ENCODE results near the gene PDZD2. TPM values are rescaled to one million over a fixed set of nuclear protein-coding genes. Genes with fewer than 3 reads are reported as not detected.

Gene PDZD2
- total RNA-seq, 5 donors from 2014 or later (not counting 1 experiment from before 2014, with no cell fraction given), result 0.66 to 2.2 (median 1.2) TPM

GRCh38 chr5:31674371-31674951 is 35.5 kb downstream of the PDZD2 start:
- Mint-ChIP-seq H3K9me3 (peaks cover 0 to 10% (median 4%) of the 10 kb centered on the region in 3 donors), H3K27ac (no peak overlapping the region), H3K4me3 (no peak overlapping the region), H3K4me1 (no peaks in the 10 kb centered on the region), H3K27me3 (peaks cover 0 to 3% of the 10 kb centered on the region in 2 donors), H3K36me3 (no peaks in the 10 kb centered on the region)
- ATAC-seq (replicated peaks in 1 of 4) (no peak), DNase-seq (no peak)
- Histone ChIP-seq H3K4me1 (ENCODE audit: control insufficient read depth in 1 of 2, extremely low read depth in 1 of 2, insufficient read depth in 2 of 2, low read length in 2 of 2) (no peaks in the 10 kb centered on the region), H3K36me3 (ENCODE audit: control insufficient read depth in 2 of 2, extremely low read depth in 1 of 2, insufficient read depth in 1 of 2, low read length in 1 of 2) (no peaks in the 10 kb centered on the region), H3K27me3 (replicated peaks in 1 of 2; ENCODE audit: control insufficient read depth in 2 of 2, extremely low read depth in 1 of 2, insufficient read depth in 2 of 2, low read length in 1 of 2) (no peaks in the 10 kb centered on the region), H3K27ac (ENCODE audit: low read length) (no peak overlapping the region), H3K9me3 (no peaks in the 10 kb centered on the region), H3K4me3 (ENCODE audit: control insufficient read depth in 1 of 2, extremely low read depth in 1 of 2, low read length in 1 of 2) (no peak overlapping the region)
- ChIA-PET POLR2A (no interaction called here), CTCF (no interaction called here)
- WGBS (ENCODE audit: insufficient coverage), result 93% methylated on average over 5 of the region's 7 CpGs

- Mint-ChIP-seq H3K4me1 (no peaks in the 10 kb centered on the region), H3K36me3 (no peaks in the 10 kb centered on the region), H3K4me3 (no peak overlapping the region), H3K27ac (no peak overlapping the region), H3K9me3 (peaks cover 0 to 10% (median 4%) of the 10 kb centered on the region in 3 donors), H3K27me3 (peaks cover 0 to 3% of the 10 kb centered on the region in 2 donors)
- ChIA-PET CTCF (no interaction called here), POLR2A (no interaction called here)
- ATAC-seq (replicated peaks in 1 of 4) (no peak), DNase-seq (no peak)
- H3K4me1 ChIP-seq (ENCODE audit: control insufficient read depth in 1 of 2, extremely low read depth in 1 of 2, insufficient read depth in 2 of 2, low read length in 2 of 2), result no peaks in the 10 kb centered on the region
- H3K36me3 ChIP-seq (ENCODE audit: control insufficient read depth in 2 of 2, extremely low read depth in 1 of 2, insufficient read depth in 1 of 2, low read length in 1 of 2), result no peaks in the 10 kb centered on the region
- H3K4me3 ChIP-seq (ENCODE audit: control insufficient read depth in 1 of 2, extremely low read depth in 1 of 2, low read length in 1 of 2), result no peak overlapping the region
- no peaks in the 10 kb centered on the region for H3K9me3 ChIP-seq
- 66% methylated on average over 4 of the region's 6 CpGs for WGBS (ENCODE audit: insufficient coverage)
- no peak overlapping the region for H3K27ac ChIP-seq (ENCODE audit: low read length)
- peaks cover 0 to under 1% of the 10 kb centered on the region in 2 experiments for H3K27me3 ChIP-seq (replicated peaks in 1 of 2; ENCODE audit: control insufficient read depth in 2 of 2, extremely low read depth in 1 of 2, insufficient read depth in 2 of 2, low read length in 1 of 2)
Measured at GRCh38 chr5:31675472-31675871, 36.5 kb downstream of the PDZD2 start.

- Mint-ChIP-seq H3K27me3 (no peaks in the 10 kb centered on the region), H3K9me3 (peaks cover 0 to 8% (median 3%) of the 10 kb centered on the region in 3 donors), H3K36me3 (no peaks in the 10 kb centered on the region), H3K27ac (no peak overlapping the region), H3K4me3 (no peak overlapping the region), H3K4me1 (no peaks in the 10 kb centered on the region)
- Histone ChIP-seq H3K4me1 (ENCODE audit: control insufficient read depth in 1 of 2, extremely low read depth in 1 of 2, insufficient read depth in 2 of 2, low read length in 2 of 2) (no peaks in the 10 kb centered on the region), H3K36me3 (ENCODE audit: control insufficient read depth in 2 of 2, extremely low read depth in 1 of 2, insufficient read depth in 1 of 2, low read length in 1 of 2) (no peaks in the 10 kb centered on the region), H3K27ac (ENCODE audit: low read length) (no peak overlapping the region), H3K9me3 (no peaks in the 10 kb centered on the region), H3K4me3 (ENCODE audit: control insufficient read depth in 1 of 2, extremely low read depth in 1 of 2, low read length in 1 of 2) (no peak overlapping the region), H3K27me3 (replicated peaks in 1 of 2; ENCODE audit: control insufficient read depth in 2 of 2, extremely low read depth in 1 of 2, insufficient read depth in 2 of 2, low read length in 1 of 2) (peaks cover 0 to 4% of the 10 kb centered on the region in 2 experiments)
- ChIA-PET POLR2A (no interaction called here), CTCF (no interaction called here)
- WGBS (ENCODE audit: insufficient coverage), result 54% methylated on average over 3 of the region's 6 CpGs
- ATAC-seq (replicated peaks in 1 of 4), result no peak
- DNase-seq, result no peak
Measured at GRCh38 chr5:31678180-31678579, 39.2 kb downstream of the PDZD2 start.

GRCh38 chr5:31680528-31680927 is 41.6 kb downstream of the PDZD2 start:
- POLR2A ChIA-PET, result no interaction called here
- Mint-ChIP-seq H3K36me3 (no peaks in the 10 kb centered on the region), H3K27me3 (no peaks in the 10 kb centered on the region), H3K9me3 (no peaks in the 10 kb centered on the region), H3K27ac (no peak overlapping the region), H3K4me1 (no peaks in the 10 kb centered on the region), H3K4me3 (no peak overlapping the region)
- no peak for DNase-seq
- Histone ChIP-seq H3K27me3 (replicated peaks in 1 of 2; ENCODE audit: control insufficient read depth in 2 of 2, extremely low read depth in 1 of 2, insufficient read depth in 2 of 2, low read length in 1 of 2) (peaks cover 0 to 4% of the 10 kb centered on the region in 2 experiments), H3K9me3 (no peaks in the 10 kb centered on the region), H3K4me1 (ENCODE audit: control insufficient read depth in 1 of 2, extremely low read depth in 1 of 2, insufficient read depth in 2 of 2, low read length in 2 of 2) (no peaks in the 10 kb centered on the region), H3K36me3 (ENCODE audit: control insufficient read depth in 2 of 2, extremely low read depth in 1 of 2, insufficient read depth in 1 of 2, low read length in 1 of 2) (no peaks in the 10 kb centered on the region), H3K4me3 (ENCODE audit: control insufficient read depth in 1 of 2, extremely low read depth in 1 of 2, low read length in 1 of 2) (no peak overlapping the region), H3K27ac (ENCODE audit: low read length) (no peak overlapping the region)
- 90% methylated on average over 12 of the region's 12 CpGs for WGBS (ENCODE audit: insufficient coverage)
- CTCF ChIA-PET, result no interaction called here
- ATAC-seq (replicated peaks in 1 of 4), result no peak

GRCh38 chr5:31682025-31682424 is 43.1 kb downstream of the PDZD2 start:
- Histone ChIP-seq H3K36me3 (ENCODE audit: control insufficient read depth in 2 of 2, extremely low read depth in 1 of 2, insufficient read depth in 1 of 2, low read length in 1 of 2) (no peaks in the 10 kb centered on the region), H3K4me3 (ENCODE audit: control insufficient read depth in 1 of 2, extremely low read depth in 1 of 2, low read length in 1 of 2) (no peak overlapping the region), H3K4me1 (ENCODE audit: control insufficient read depth in 1 of 2, extremely low read depth in 1 of 2, insufficient read depth in 2 of 2, low read length in 2 of 2) (no peaks in the 10 kb centered on the region), H3K27ac (ENCODE audit: low read length) (no peak overlapping the region), H3K27me3 (replicated peaks in 1 of 2; ENCODE audit: control insufficient read depth in 2 of 2, extremely low read depth in 1 of 2, insufficient read depth in 2 of 2, low read length in 1 of 2) (peaks cover 0 to 4% of the 10 kb centered on the region in 2 experiments), H3K9me3 (no peaks in the 10 kb centered on the region)
- POLR2A ChIA-PET, result no interaction called here
- H3K9me3 Mint-ChIP-seq, result no peaks in the 10 kb centered on the region
- CTCF ChIA-PET, result no interaction called here
- no peaks in the 10 kb centered on the region for H3K36me3 Mint-ChIP-seq
- no peak for ATAC-seq (replicated peaks in 1 of 4)
- DNase-seq, result no peak
- no peak overlapping the region for H3K27ac Mint-ChIP-seq
- H3K4me3 Mint-ChIP-seq, result no peak overlapping the region
- no peaks in the 10 kb centered on the region for H3K4me1 Mint-ChIP-seq
- WGBS (ENCODE audit: insufficient coverage), result 70% methylated on average over 9 of the region's 11 CpGs
- no peaks in the 10 kb centered on the region for H3K27me3 Mint-ChIP-seq

GRCh38 chr5:31682851-31683250 is 43.9 kb downstream of the PDZD2 start:
- WGBS (ENCODE audit: insufficient coverage), result 82% methylated on average over 3 of the region's 6 CpGs
- no peak overlapping the region for H3K27ac ChIP-seq (ENCODE audit: low read length)
- no peak for ATAC-seq (replicated peaks in 1 of 4)
- POLR2A ChIA-PET, result no interaction called here
- peaks cover 0 to 4% of the 10 kb centered on the region in 2 experiments for H3K27me3 ChIP-seq (replicated peaks in 1 of 2; ENCODE audit: control insufficient read depth in 2 of 2, extremely low read depth in 1 of 2, insufficient read depth in 2 of 2, low read length in 1 of 2)
- H3K9me3 ChIP-seq, result no peaks in the 10 kb centered on the region
- no peak overlapping the region for H3K4me3 ChIP-seq (ENCODE audit: control insufficient read depth in 1 of 2, extremely low read depth in 1 of 2, low read length in 1 of 2)
- no peaks in the 10 kb centered on the region for H3K4me1 ChIP-seq (ENCODE audit: control insufficient read depth in 1 of 2, extremely low read depth in 1 of 2, insufficient read depth in 2 of 2, low read length in 2 of 2)
- Mint-ChIP-seq H3K27me3 (peaks cover 0 to 4% of the 10 kb centered on the region in 2 donors), H3K4me1 (no peaks in the 10 kb centered on the region), H3K36me3 (no peaks in the 10 kb centered on the region), H3K9me3 (no peaks in the 10 kb centered on the region), H3K4me3 (no peak overlapping the region), H3K27ac (no peak overlapping the region)
- no peak for DNase-seq
- H3K36me3 ChIP-seq (ENCODE audit: control insufficient read depth in 2 of 2, extremely low read depth in 1 of 2, insufficient read depth in 1 of 2, low read length in 1 of 2), result no peaks in the 10 kb centered on the region
- CTCF ChIA-PET, result no interaction called here

Measured in T-cell (primary cell).